CD14-positive monocyte (primary cell): ENCODE results near the gene USP46. TPM values are rescaled to one million over a fixed set of nuclear protein-coding genes. Genes with fewer than 3 reads are reported as not detected.

Experiments
- DNase-seq, 3 donors: peaks; one replicate each; pipeline ENCODE4 v3.0.0-alpha.2; 2011 to 2022
- H2AFZ ChIP-seq: 2 replicates; pipeline ENCODE4 v1.6.0; 2012; ENCODE audit warnings: mild to moderate bottlenecking, low read depth, low read length, inconsistent platforms; ENCODE audit not compliant: insufficient read depth, poor library complexity, severe bottlenecking
- H3K27ac ChIP-seq, 2 donors: 1 replicate in 1 of 2; 2 replicates in 1 of 2; pipeline ENCODE4 v1.5.1; 2012 to 2013; ENCODE audit warnings: low read length in 2 of 2, control low read depth in 1 of 2, inconsistent platforms in 1 of 2, low read depth in 1 of 2, mild to moderate bottlenecking in 1 of 2
- H3K27me3 ChIP-seq, 2 donors: one replicate each; pipeline versions ENCODE4 v1.6.0 to v1.6.1; 2011 to 2013; ENCODE audit warnings: low read length in 2 of 2; ENCODE audit not compliant: control insufficient read depth in 2 of 2, insufficient read depth in 2 of 2
- H3K36me3 ChIP-seq, 2 donors: replicated peaks in 1 of 2; 1 replicate in 1 of 2; 2 replicates in 1 of 2; pipeline versions ENCODE4 v1.5.1 to v1.6.1; 2012 to 2013; ENCODE audit warnings: low read length in 2 of 2, control low read depth in 1 of 2, inconsistent platforms in 1 of 2, mild to moderate bottlenecking in 1 of 2; ENCODE audit not compliant: insufficient read depth in 2 of 2, control insufficient read depth in 1 of 2
- H3K4me1 ChIP-seq, 2 donors: 1 replicate in 1 of 2; 2 replicates in 1 of 2; pipeline versions ENCODE4 v1.5.1 to v1.6.1; 2012 to 2013; ENCODE audit warnings: low read length in 2 of 2, control low read depth in 1 of 2, inconsistent platforms in 1 of 2, mild to moderate bottlenecking in 1 of 2, moderate library complexity in 1 of 2; ENCODE audit not compliant: insufficient read depth in 2 of 2, control insufficient read depth in 1 of 2
- H3K4me2 ChIP-seq: replicated peaks from 2 replicates; pipeline ENCODE3; 2012; ENCODE audit warnings: low read length, moderate library complexity, mild to moderate bottlenecking; ENCODE audit not compliant: poor library complexity, severe bottlenecking; ENCODE audit errors: extremely low read depth
- H3K4me3 ChIP-seq, 3 experiments: fragments of 200-600 bp in 1 of 3; sonication (generic) in 1 of 3; replicated peaks in 1 of 3; 1 replicate in 2 of 3; 2 replicates in 1 of 3; pipeline ENCODE4 v1.5.1; 2011 to 2013; ENCODE audit warnings: low read length in 3 of 3, mild to moderate bottlenecking in 3 of 3, control low read depth in 2 of 3, low read depth in 2 of 3, inconsistent platforms in 1 of 3, moderate library complexity in 1 of 3
- H3K79me2 ChIP-seq: 2 replicates; pipeline ENCODE4 v1.6.0; 2012; ENCODE audit warnings: mild to moderate bottlenecking, control low read depth, inconsistent platforms, low read length, moderate library complexity; ENCODE audit not compliant: insufficient read depth
- H3K9ac ChIP-seq: 2 replicates; pipeline ENCODE4 v1.6.0; 2017; ENCODE audit warnings: low read length, mild to moderate bottlenecking; ENCODE audit not compliant: insufficient read depth, poor library complexity, severe bottlenecking
- H3K9me3 ChIP-seq, 2 donors: replicated peaks in 1 of 2; 1 replicate in 1 of 2; 2 replicates in 1 of 2; pipeline versions ENCODE4 v1.5.1 to v1.6.1; 2012 to 2013; ENCODE audit warnings: low read length in 2 of 2, control low read depth in 1 of 2; ENCODE audit not compliant: control insufficient read depth in 1 of 2, insufficient read depth in 1 of 2
- H4K20me1 ChIP-seq: 2 replicates; pipeline ENCODE4 v1.6.0; 2012; ENCODE audit warnings: mild to moderate bottlenecking, low read length, control low read depth, moderate library complexity; ENCODE audit not compliant: insufficient read depth
- H3K27ac Mint-ChIP-seq, 7 donors: one replicate each; pipeline ENCODE4 v1.8.0; 2020; ENCODE audit warnings: mild to moderate bottlenecking in 7 of 7, mixed read lengths in 7 of 7, moderate library complexity in 6 of 7, inconsistent platforms in 2 of 7
- H3K27me3 Mint-ChIP-seq, 3 donors: one replicate each; pipeline ENCODE4 v1.8.0; 2021 to 2022; ENCODE audit warnings: low read depth in 3 of 3, mild to moderate bottlenecking in 3 of 3, mixed read lengths in 3 of 3, moderate library complexity in 3 of 3, inconsistent platforms in 1 of 3
- H3K36me3 Mint-ChIP-seq, 2 donors: one replicate each; pipeline ENCODE4 v1.8.0; 2020; ENCODE audit warnings: mixed read lengths in 2 of 2, inconsistent platforms in 1 of 2, mild to moderate bottlenecking in 1 of 2
- H3K4me1 Mint-ChIP-seq: one replicate; pipeline ENCODE4 v1.8.0; 2020; ENCODE audit warnings: mild to moderate bottlenecking, mixed read lengths
- H3K4me3 Mint-ChIP-seq, 2 donors: one replicate each; pipeline ENCODE4 v1.8.0; 2020; ENCODE audit warnings: mild to moderate bottlenecking in 2 of 2, mixed read lengths in 2 of 2, moderate library complexity in 1 of 2
- H3K9me3 Mint-ChIP-seq, 7 donors: one replicate each; pipeline ENCODE4 v1.8.0; 2020 to 2022; ENCODE audit warnings: mixed read lengths in 7 of 7, mild to moderate bottlenecking in 6 of 7, moderate library complexity in 6 of 7, inconsistent platforms in 2 of 7
- CTCF ChIP-seq: fragments of 200-600 bp; IDR thresholded peaks from one replicate; pipeline ENCODE4 v1.8.0; 2022; ENCODE audit warnings: antibody characterized with exemption, mild to moderate bottlenecking
- WGBS: methylation state at CpG from one replicate; pipeline ENCODE4 v1.1.5; 2013; ENCODE audit warnings: missing lambda C conversion rate; ENCODE audit not compliant: insufficient coverage; 5-methylcytosine and 5-hydroxymethylcytosine counted together
- intact Hi-C, 2 donors: fragments of 100-400 bp; cut with micrococcal nuclease; formaldehyde crosslinking; loops; one replicate each; pipeline versions ENCODE4 v1.15.0 to v1.15.1; 2023
- polyA plus RNA-seq, 3 donors: library from polyadenylated mRNA; depleted of rRNA in 1 of 3; unstranded in 2 of 3; stranded (reverse) in 1 of 3; fragments of 300-500 nt in 2 of 3; fragments of >200 nt in 1 of 3; fragmentation: Illumina TruSeq in 2 of 3; gene quantifications; 1 replicate in 2 of 3; 2 replicates in 1 of 3; pipeline ENCODE4 v1.2.3, GENCODE V29; 2012 to 2021

Gene USP46
- polyA plus RNA-seq, 3 donors: 2.3 to 3.9 (median 2.7) TPM

GRCh38 chr4:52685316-52685715 is 26.2 kb upstream of the USP46 start:
- H3K36me3 ChIP-seq: no peaks in the 10 kb centered on the region
- no peak for DNase-seq
- H2AFZ ChIP-seq: no peak overlapping the region
- H3K36me3 Mint-ChIP-seq: no peaks in the 10 kb centered on the region
- no peak overlapping the region for H3K4me2 ChIP-seq
- no peak overlapping the region for H3K9ac ChIP-seq
- H3K79me2 ChIP-seq: no peaks in the 10 kb centered on the region
- WGBS: 97% methylated on average over 6 of the region's 6 CpGs
- no peak overlapping the region for H3K27ac ChIP-seq
- peaks cover 0 to 3% (median 0%) of the 10 kb centered on the region in 3 donors for H3K27me3 Mint-ChIP-seq
- no peaks in the 10 kb centered on the region for H3K27me3 ChIP-seq
- intact Hi-C loops: no loop called here
- no peak overlapping the region for H3K27ac Mint-ChIP-seq
- no peak overlapping the region for H3K4me3 ChIP-seq
- no peaks in the 10 kb centered on the region for H3K4me1 Mint-ChIP-seq
- no peak overlapping the region for H3K4me3 Mint-ChIP-seq
- H3K4me1 ChIP-seq: no peaks in the 10 kb centered on the region
- no peaks in the 10 kb centered on the region for H3K9me3 ChIP-seq
- TF ChIP-seq CTCF: no peak
- no peaks in the 10 kb centered on the region for H4K20me1 ChIP-seq
- H3K9me3 Mint-ChIP-seq: peaks cover 0 to 4% (median 0%) of the 10 kb centered on the region in 7 donors

- Histone ChIP-seq H3K27ac (no peak overlapping the region), H3K27me3 (no peaks in the 10 kb centered on the region), H3K79me2 (no peaks in the 10 kb centered on the region), H2AFZ (no peak overlapping the region), H3K9ac (no peak overlapping the region), H3K4me1 (no peaks in the 10 kb centered on the region), H3K4me2 (no peak overlapping the region), H3K36me3 (no peaks in the 10 kb centered on the region), H4K20me1 (no peaks in the 10 kb centered on the region), H3K4me3 (no peak overlapping the region), H3K9me3 (no peaks in the 10 kb centered on the region)
- Mint-ChIP-seq H3K4me3 (no peak overlapping the region), H3K9me3 (peaks cover 0 to 2% (median 0%) of the 10 kb centered on the region in 7 donors), H3K27ac (no peak overlapping the region), H3K36me3 (no peaks in the 10 kb centered on the region), H3K4me1 (no peaks in the 10 kb centered on the region), H3K27me3 (peaks cover 0 to 3% (median 0%) of the 10 kb centered on the region in 3 donors)
- 100% methylated on average over 1 of the region's 1 CpG for WGBS
- TF ChIP-seq CTCF: no peak
- DNase-seq: no peak
- intact Hi-C loops: no loop called here
Observed at GRCh38 chr4:52684896-52685295, 25.8 kb upstream of the USP46 start.
